ENCODE data around the gene KRTAP4-7.

GRCh38 chr17:41064301-41064700 is 19.6 kb upstream of the KRTAP4-7 start:
- TF ChIP-seq CTCF (IDR thresholded peaks at IDR 0.05; ENCODE audit: extremely low read depth in 1 of 2, insufficient read depth in 1 of 2, low read depth in 1 of 2, low read length in 2 of 2) (no peak), EZH2 (IDR thresholded peaks at IDR 0.05; ENCODE audit: borderline replicate concordance, low read depth, low read length, severe bottlenecking) (no peak), MAX (IDR thresholded peaks at IDR 0.05; ENCODE audit: insufficient read depth, insufficient read length) (no peak), POLR2AphosphoS5 (IDR thresholded peaks at IDR 0.05; ENCODE audit: insufficient read depth, low read depth, low read length) (no peak), POLR2A (IDR thresholded peaks at IDR 0.05; ENCODE audit: low read depth, low read length) (no peak), JUN (IDR thresholded peaks at IDR 0.05; ENCODE audit: borderline replicate concordance, insufficient read depth, insufficient read length, low read depth) (no peak)
